SK-N-SH treated with all-trans-retinoic acid at 6 μM for 48 hours (cell line): ENCODE data around the gene FES.

Source experiments
- ISL1 ChIP-seq: fragments of 250-450 bp; sonication (Bioruptor Pico); IDR thresholded peaks from 2 replicates; pipeline ENCODE4 v2.1.2; 2022; ENCODE audit warnings: mild to moderate bottlenecking, moderate library complexity
- OSR1 ChIP-seq: fragments of 250-450 bp; sonication (Bioruptor Pico); IDR thresholded peaks from 2 replicates; pipeline ENCODE4 v1.8.0; 2022; ENCODE audit warnings: moderate library complexity, mild to moderate bottlenecking, inconsistent platforms
- POU6F1 ChIP-seq: fragments of 250-450 bp; sonication (Bioruptor Pico); IDR thresholded peaks from 2 replicates; pipeline ENCODE4 v1.8.0; 2021; ENCODE audit warnings: low read depth, mild to moderate bottlenecking, moderate library complexity, borderline replicate concordance
- PPARA ChIP-seq: fragments of 250-450 bp; sonication (Bioruptor Pico); IDR thresholded peaks from 2 replicates; pipeline ENCODE4 v1.5.0; 2020; ENCODE audit warnings: mild to moderate bottlenecking, borderline replicate concordance
- RARB ChIP-seq: fragments of 250-450 bp; sonication (Bioruptor Pico); IDR thresholded peaks from 2 replicates; pipeline ENCODE4 v1.8.0; 2021; ENCODE audit warnings: mild to moderate bottlenecking, moderate library complexity
- ZFP30 ChIP-seq: fragments of 450-650 bp; formaldehyde crosslinking; IDR thresholded peaks from 2 replicates; pipeline ENCODE4 v1.5.0; 2022; ENCODE audit warnings: mild to moderate bottlenecking, moderate library complexity
- ZNF70 ChIP-seq: fragments of 450-650 bp; formaldehyde crosslinking; IDR thresholded peaks from 2 replicates; pipeline ENCODE4 v1.5.0; 2020; ENCODE audit warnings: mild to moderate bottlenecking, moderate library complexity
- TF ChIP-seq, protein P1 (sequence below): fragments of 250-450 bp; sonication (Bioruptor Pico); IDR thresholded peaks from 2 replicates; pipeline ENCODE4 v1.8.0; 2020; ENCODE audit warnings: mild to moderate bottlenecking, moderate library complexity, borderline replicate concordance

DNA sequence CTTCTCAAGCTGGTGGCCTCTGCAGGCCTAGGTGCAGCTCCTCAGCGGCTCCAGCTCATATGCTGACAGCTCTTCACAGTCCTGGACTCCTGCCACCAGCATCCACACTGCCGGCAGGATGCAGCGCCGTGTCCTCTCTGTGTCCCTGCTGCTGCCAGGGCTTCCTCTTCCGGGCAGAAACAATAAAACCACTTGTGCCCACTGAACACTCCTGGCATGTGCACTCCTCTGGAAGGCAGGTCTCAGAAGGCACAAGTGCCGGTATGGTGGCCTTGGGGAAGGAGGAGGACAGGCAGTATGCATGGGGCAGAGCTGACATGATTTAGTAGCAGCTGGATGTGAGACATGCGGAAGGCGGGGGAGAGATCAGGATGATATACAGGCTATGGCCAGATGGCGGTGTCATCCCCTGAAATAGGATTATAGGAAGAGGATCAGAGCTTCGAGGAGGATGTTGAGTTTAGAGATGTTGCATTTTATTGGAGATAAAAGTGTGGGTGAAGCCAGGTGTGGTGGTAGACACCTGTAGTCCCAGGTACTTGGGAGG lies 11.3 kb downstream of the FES start:
- TF ChIP-seq ZFP30, result no peak
- TF ChIP-seq ZNF70 (CRISPR knock-in tag), result no peak
- no peak for TF ChIP-seq PPARA
- TF ChIP-seq POU6F1 (CRISPR knock-in tag), result no peak
- no peak for TF ChIP-seq OSR1 (CRISPR knock-in tag)
- TF ChIP-seq, protein P1, sequence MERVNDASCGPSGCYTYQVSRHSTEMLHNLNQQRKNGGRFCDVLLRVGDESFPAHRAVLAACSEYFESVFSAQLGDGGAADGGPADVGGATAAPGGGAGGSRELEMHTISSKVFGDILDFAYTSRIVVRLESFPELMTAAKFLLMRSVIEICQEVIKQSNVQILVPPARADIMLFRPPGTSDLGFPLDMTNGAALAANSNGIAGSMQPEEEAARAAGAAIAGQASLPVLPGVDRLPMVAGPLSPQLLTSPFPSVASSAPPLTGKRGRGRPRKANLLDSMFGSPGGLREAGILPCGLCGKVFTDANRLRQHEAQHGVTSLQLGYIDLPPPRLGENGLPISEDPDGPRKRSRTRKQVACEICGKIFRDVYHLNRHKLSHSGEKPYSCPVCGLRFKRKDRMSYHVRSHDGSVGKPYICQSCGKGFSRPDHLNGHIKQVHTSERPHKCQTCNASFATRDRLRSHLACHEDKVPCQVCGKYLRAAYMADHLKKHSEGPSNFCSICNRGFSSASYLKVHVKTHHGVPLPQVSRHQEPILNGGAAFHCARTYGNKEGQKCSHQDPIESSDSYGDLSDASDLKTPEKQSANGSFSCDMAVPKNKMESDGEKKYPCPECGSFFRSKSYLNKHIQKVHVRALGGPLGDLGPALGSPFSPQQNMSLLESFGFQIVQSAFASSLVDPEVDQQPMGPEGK (CRISPR knock-in tag), result no peak
- no peak for TF ChIP-seq ISL1
- no peak for TF ChIP-seq RARB (CRISPR knock-in tag)
